HepG2 (cell line): ENCODE results near the gene TRAPPC12. TPM values are rescaled to one million over a fixed set of nuclear protein-coding genes. Genes with fewer than 3 reads are reported as not detected.

Experiments used
- ASH2L ChIP-seq: fragments of 300-600, 200-600 bp; sonication (generic); IDR thresholded peaks from 2 replicates; pipeline ENCODE4 v1.7.0; 2017; ENCODE audit warnings: low read depth, mild to moderate bottlenecking, moderate library complexity, mixed read lengths, low read length; ENCODE audit not compliant: insufficient read length
- BRD4 ChIP-seq: sonication (generic); formaldehyde crosslinking; IDR thresholded peaks from 2 replicates; pipeline ENCODE4 v1.4.0; 2020; ENCODE audit warnings: missing genetic modification reagents
- CC2D1A ChIP-seq: sonication (generic); formaldehyde crosslinking; IDR thresholded peaks from 2 replicates; pipeline ENCODE4 v1.8.1; 2023; ENCODE audit warnings: mild to moderate bottlenecking, missing genetic modification reagents
- IRX3 ChIP-seq: sonication (generic); formaldehyde crosslinking; IDR thresholded peaks from 2 replicates; pipeline ENCODE4 v1.8.1; 2023; ENCODE audit warnings: mild to moderate bottlenecking, low read depth, missing genetic modification reagents, borderline replicate concordance
- KDM4B ChIP-seq: sonication (generic); formaldehyde crosslinking; IDR thresholded peaks from 2 replicates; pipeline ENCODE4 v1.4.0; 2020; ENCODE audit warnings: missing genetic modification reagents
- NAIF1 ChIP-seq: sonication (generic); formaldehyde crosslinking; IDR thresholded peaks from 2 replicates; pipeline ENCODE4 v1.5.0; 2020; ENCODE audit warnings: mild to moderate bottlenecking, missing genetic modification reagents, borderline replicate concordance
- PHF5A ChIP-seq: IDR thresholded peaks from one replicate; pipeline ENCODE4 v1.6.1; 2018; ENCODE audit warnings: low read depth, missing genetic modification reagents; ENCODE audit not compliant: unreplicated experiment
- RAD21 ChIP-seq: fragments of 450-650 bp; formaldehyde crosslinking; IDR thresholded peaks from 2 replicates; pipeline ENCODE4 v1.5.0; 2020; ENCODE audit warnings: mild to moderate bottlenecking
- RBFOX2 ChIP-seq: fragments of 200-400 bp; formaldehyde crosslinking; IDR thresholded peaks from 2 replicates; pipeline ENCODE4 v1.6.1; 2017; ENCODE audit warnings: low read depth, mild to moderate bottlenecking, low read length
- RNF2 ChIP-seq: fragments of 450-650 bp; conservative IDR thresholded peaks from 2 replicates; pipeline ENCODE4 v1.6.1; 2016; ENCODE audit warnings: low read depth
- SNRNP70 ChIP-seq: fragments of 200-400 bp; formaldehyde crosslinking; IDR thresholded peaks from 2 replicates; pipeline ENCODE4 v1.6.1; 2017; ENCODE audit warnings: mild to moderate bottlenecking, low read depth, low read length, moderate library complexity
- SP1 ChIP-seq, 2 experiments: fragments of 450-650 bp in 1 of 2; sonication (generic) in 1 of 2; formaldehyde crosslinking in 1 of 2; IDR thresholded peaks; 2 replicates each; pipeline versions ENCODE4 v1.4.0 to v1.6.1; 2016 to 2020; ENCODE audit warnings: missing genetic modification reagents in 1 of 2
- SRY ChIP-seq: sonication (generic); formaldehyde crosslinking; IDR thresholded peaks from 2 replicates; pipeline ENCODE4 v1.8.0; 2022; ENCODE audit warnings: mild to moderate bottlenecking, missing genetic modification reagents
- THAP11 ChIP-seq: IDR thresholded peaks from 2 replicates; pipeline ENCODE4 v1.6.1; 2016; ENCODE audit warnings: missing biosample characterization, missing genetic modification reagents
- ZKSCAN8 ChIP-seq: IDR thresholded peaks from 2 replicates; pipeline ENCODE4 v1.6.1; 2016; ENCODE audit warnings: borderline replicate concordance, missing genetic modification reagents, missing compliant biosample characterization
- ZNF274 ChIP-seq: sonication (generic); formaldehyde crosslinking; IDR thresholded peaks from 2 replicates; pipeline ENCODE4 v1.5.1; 2020; ENCODE audit warnings: mild to moderate bottlenecking, missing genetic modification reagents
- ZNF431 ChIP-seq: sonication (generic); formaldehyde crosslinking; IDR thresholded peaks from 2 replicates; pipeline ENCODE4 v1.9.0; 2022; ENCODE audit warnings: missing genetic modification reagents, low read depth, mild to moderate bottlenecking, borderline replicate concordance
- ZNF746 ChIP-seq: sonication (generic); formaldehyde crosslinking; IDR thresholded peaks from 2 replicates; pipeline ENCODE4 v1.8.0; 2022; ENCODE audit warnings: mild to moderate bottlenecking, missing genetic modification reagents
- ZSCAN12 ChIP-seq: sonication (generic); formaldehyde crosslinking; IDR thresholded peaks from 2 replicates; pipeline ENCODE4 v1.9.0; 2021; ENCODE audit warnings: mild to moderate bottlenecking, missing genetic modification reagents
- polyA plus RNA-seq, 8 experiments: library from polyadenylated mRNA; depleted of rRNA in 3 of 8; stranded (reverse) in 7 of 8; unstranded in 1 of 8; fragments of >200 nt; fragmentation: Illumina TruSeq in 4 of 8; extraction: Trizol in 4 of 8; gene quantifications; 2 replicates each; pipeline versions ENCODE4 v1.2.1 to v1.2.3, GENCODE V29; 2011 to 2016; ENCODE audit warnings: low read depth in 4 of 8, missing spikeins in 1 of 8, mixed read lengths in 1 of 8; ENCODE audit not compliant: insufficient read depth in 1 of 8
- total RNA-seq, 5 experiments: library from RNA; depleted of rRNA; stranded (reverse); fragments of >200 nt; fragmentation: Illumina TruSeq; extraction: Trizol; gene quantifications; 2 replicates each; pipeline ENCODE4 v1.2.3, GENCODE V29; 2016; ENCODE audit warnings: low read depth in 1 of 5
- TF ChIP-seq, protein P1 (sequence below): sonication (generic); formaldehyde crosslinking; IDR thresholded peaks from 2 replicates; pipeline ENCODE4 v1.8.0; 2022; ENCODE audit warnings: mild to moderate bottlenecking, missing genetic modification reagents; ENCODE audit not compliant: insufficient replicate concordance
- TF ChIP-seq, protein P2 (sequence below): IDR thresholded peaks from 2 replicates; pipeline ENCODE4 v1.6.1; 2016; ENCODE audit warnings: mild to moderate bottlenecking
- TF ChIP-seq, protein P3 (sequence below): IDR thresholded peaks from 2 replicates; pipeline ENCODE4 v1.6.1; 2016; ENCODE audit warnings: mild to moderate bottlenecking, missing biosample characterization, missing genetic modification reagents
- TF ChIP-seq, protein P4 (sequence below): IDR thresholded peaks from 2 replicates; pipeline ENCODE4 v1.6.1; 2012; ENCODE audit warnings: low read length, improper control_type of control experiment

The TRAPPC12 gene
- total and polyA plus RNA-seq, 2 of the 13 experiments (the other 11 are each of a cell fraction or from before 2014, with no cell fraction given) = 46.4 to 97.7 TPM

DNA sequence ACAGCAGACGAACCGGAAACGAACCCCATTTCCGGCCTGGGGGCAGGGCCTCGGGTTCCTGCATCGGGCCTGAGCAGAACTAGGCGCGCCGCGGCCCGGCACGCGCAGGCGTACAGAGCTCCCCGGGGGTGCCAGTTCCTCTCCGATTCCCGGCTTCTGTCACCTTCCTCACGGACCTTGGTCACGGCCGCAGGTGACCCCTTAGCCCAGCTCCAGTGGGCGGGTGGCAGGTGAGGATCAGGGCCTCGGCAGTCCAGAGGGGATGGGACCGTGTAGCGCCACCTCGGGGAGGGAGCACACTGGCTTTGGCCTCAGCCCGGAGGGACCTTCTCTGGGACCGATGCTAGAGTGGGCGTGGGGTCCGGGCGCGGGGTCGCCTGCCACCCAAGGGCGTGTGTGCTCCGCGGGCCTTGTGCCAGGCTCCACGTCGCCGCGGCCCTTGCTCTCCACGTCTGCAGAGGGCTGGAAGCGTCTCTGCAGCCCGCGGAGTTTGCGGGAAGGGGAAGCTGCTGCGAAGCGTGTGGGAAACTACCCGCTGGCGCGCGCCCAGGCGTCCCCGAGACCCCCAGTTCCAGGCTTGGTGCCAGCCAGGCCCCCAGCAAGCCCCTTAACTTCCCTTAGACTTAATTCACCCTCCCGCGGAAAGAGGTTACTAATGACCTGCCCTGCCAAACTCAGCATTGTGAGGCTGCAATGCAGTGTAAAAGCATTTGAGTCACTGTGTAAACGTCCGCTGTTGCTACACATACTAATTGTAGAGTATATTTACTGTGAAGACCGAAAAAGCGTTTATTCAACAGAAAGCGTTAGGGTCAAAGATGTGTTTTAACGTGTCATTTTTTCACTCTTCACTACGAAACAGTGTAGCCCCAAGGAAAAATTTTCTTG lies at the start of gene TRAPPC12 (continued):
- TF ChIP-seq IRX3 (CRISPR knock-in tag) = peak; percentile 45
- TF ChIP-seq ZKSCAN8 = no peak; the same call in none of the 2 replicates
- TF ChIP-seq, protein P1, sequence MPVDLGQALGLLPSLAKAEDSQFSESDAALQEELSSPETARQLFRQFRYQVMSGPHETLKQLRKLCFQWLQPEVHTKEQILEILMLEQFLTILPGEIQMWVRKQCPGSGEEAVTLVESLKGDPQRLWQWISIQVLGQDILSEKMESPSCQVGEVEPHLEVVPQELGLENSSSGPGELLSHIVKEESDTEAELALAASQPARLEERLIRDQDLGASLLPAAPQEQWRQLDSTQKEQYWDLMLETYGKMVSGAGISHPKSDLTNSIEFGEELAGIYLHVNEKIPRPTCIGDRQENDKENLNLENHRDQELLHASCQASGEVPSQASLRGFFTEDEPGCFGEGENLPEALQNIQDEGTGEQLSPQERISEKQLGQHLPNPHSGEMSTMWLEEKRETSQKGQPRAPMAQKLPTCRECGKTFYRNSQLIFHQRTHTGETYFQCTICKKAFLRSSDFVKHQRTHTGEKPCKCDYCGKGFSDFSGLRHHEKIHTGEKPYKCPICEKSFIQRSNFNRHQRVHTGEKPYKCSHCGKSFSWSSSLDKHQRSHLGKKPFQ = peak; percentile 99
- TF ChIP-seq, protein P2, sequence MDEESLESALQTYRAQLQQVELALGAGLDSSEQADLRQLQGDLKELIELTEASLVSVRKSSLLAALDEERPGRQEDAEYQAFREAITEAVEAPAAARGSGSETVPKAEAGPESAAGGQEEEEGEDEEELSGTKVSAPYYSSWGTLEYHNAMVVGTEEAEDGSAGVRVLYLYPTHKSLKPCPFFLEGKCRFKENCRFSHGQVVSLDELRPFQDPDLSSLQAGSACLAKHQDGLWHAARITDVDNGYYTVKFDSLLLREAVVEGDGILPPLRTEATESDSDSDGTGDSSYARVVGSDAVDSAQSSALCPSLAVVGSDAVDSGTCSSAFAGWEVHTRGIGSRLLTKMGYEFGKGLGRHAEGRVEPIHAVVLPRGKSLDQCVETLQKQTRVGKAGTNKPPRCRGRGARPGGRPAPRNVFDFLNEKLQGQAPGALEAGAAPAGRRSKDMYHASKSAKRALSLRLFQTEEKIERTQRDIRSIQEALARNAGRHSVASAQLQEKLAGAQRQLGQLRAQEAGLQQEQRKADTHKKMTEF (CRISPR knock-in tag) = peak; percentile 97
- TF ChIP-seq KDM4B (CRISPR knock-in tag) = peak; percentile 94
- TF ChIP-seq PHF5A = peak; percentile 89
- TF ChIP-seq ASH2L = peak; percentile 99
- TF ChIP-seq RNF2 = peak; percentile 81
- TF ChIP-seq SP1 (IDR thresholded peaks at IDR 0.05) = no peak
- peak; percentile 95 for TF ChIP-seq SP1 (CRISPR knock-in tag; IDR thresholded peaks at IDR 0.05)
- no peak for TF ChIP-seq SNRNP70
- TF ChIP-seq BRD4 (CRISPR knock-in tag) = peak; percentile 97
- TF ChIP-seq, protein P3, sequence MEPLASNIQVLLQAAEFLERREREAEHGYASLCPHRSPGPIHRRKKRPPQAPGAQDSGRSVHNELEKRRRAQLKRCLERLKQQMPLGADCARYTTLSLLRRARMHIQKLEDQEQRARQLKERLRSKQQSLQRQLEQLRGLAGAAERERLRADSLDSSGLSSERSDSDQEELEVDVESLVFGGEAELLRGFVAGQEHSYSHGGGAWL (CRISPR knock-in tag) = peak; percentile 94
- TF ChIP-seq ZNF431 (CRISPR knock-in tag) = 0 out of 2 replicates have a peak, but pooled peaks have one; percentile 28
- peak; percentile 99 for TF ChIP-seq SRY (CRISPR knock-in tag)
- TF ChIP-seq RAD21 = peak; percentile 79
- peak; percentile 99 for TF ChIP-seq ZNF274
- peak; percentile 90 for TF ChIP-seq ZNF746 (CRISPR knock-in tag)
- peak; percentile 87; the same call in 1 of the 2 replicates for TF ChIP-seq CC2D1A (CRISPR knock-in tag)
- TF ChIP-seq NAIF1 (CRISPR knock-in tag) = peak; percentile 89
- no peak for TF ChIP-seq ZSCAN12 (CRISPR knock-in tag)
- TF ChIP-seq THAP11 (CRISPR knock-in tag) = peak; percentile 94
- TF ChIP-seq RBFOX2 = peak; percentile 97
- TF ChIP-seq, protein P4, sequence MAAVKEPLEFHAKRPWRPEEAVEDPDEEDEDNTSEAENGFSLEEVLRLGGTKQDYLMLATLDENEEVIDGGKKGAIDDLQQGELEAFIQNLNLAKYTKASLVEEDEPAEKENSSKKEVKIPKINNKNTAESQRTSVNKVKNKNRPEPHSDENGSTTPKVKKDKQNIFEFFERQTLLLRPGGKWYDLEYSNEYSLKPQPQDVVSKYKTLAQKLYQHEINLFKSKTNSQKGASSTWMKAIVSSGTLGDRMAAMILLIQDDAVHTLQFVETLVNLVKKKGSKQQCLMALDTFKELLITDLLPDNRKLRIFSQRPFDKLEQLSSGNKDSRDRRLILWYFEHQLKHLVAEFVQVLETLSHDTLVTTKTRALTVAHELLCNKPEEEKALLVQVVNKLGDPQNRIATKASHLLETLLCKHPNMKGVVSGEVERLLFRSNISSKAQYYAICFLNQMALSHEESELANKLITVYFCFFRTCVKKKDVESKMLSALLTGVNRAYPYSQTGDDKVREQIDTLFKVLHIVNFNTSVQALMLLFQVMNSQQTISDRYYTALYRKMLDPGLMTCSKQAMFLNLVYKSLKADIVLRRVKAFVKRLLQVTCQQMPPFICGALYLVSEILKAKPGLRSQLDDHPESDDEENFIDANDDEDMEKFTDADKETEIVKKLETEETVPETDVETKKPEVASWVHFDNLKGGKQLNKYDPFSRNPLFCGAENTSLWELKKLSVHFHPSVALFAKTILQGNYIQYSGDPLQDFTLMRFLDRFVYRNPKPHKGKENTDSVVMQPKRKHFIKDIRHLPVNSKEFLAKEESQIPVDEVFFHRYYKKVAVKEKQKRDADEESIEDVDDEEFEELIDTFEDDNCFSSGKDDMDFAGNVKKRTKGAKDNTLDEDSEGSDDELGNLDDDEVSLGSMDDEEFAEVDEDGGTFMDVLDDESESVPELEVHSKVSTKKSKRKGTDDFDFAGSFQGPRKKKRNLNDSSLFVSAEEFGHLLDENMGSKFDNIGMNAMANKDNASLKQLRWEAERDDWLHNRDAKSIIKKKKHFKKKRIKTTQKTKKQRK = no peak
